Myometrial cell (primary cell): ENCODE results near the gene ZDBF2. TPM values are rescaled to one million over a fixed set of nuclear protein-coding genes. Genes with fewer than 3 reads are reported as not detected.

Source experiments
- total RNA-seq: library from RNA; depleted of rRNA; stranded (reverse); fragments of >200 nt; gene quantifications from 2 replicates; pipeline ENCODE4 v1.2.3, GENCODE V29; 2015

The ZDBF2 gene
- 4.4 and 4.9 TPM in 2 replicates for total RNA-seq

GRCh38 chr2:206274434-206275311, at the start of gene ZDBF2:
ZDBF2 (plus strand) TSS chr2:206274663; CDS start chr2:206281850, 7,187 bp downstream.

Other genes with a start within 250 kb of the ZDBF2 start
- gene INO80D, start 188.5 kb upstream of the ZDBF2 start, total RNA-seq = 2.8 and 2.9 TPM in 2 replicates
- 134 and 179 TPM in 2 replicates for gene NDUFS1, start 115.2 kb upstream of the ZDBF2 start, total RNA-seq
- 458 and 617 TPM in 2 replicates for gene EEF1B2, start 114.8 kb upstream of the ZDBF2 start, total RNA-seq
- 2.7 and 4.0 TPM in 2 replicates for gene ADAM23, start 168.9 kb downstream of the ZDBF2 start, total RNA-seq